ENCODE results near the gene ZSWIM4.
"Not testable (repeated sequence)": the region's sequence is repeated elsewhere in the genome, so short reads cannot be mapped to it uniquely, and the experiment has no call there.

ZSWIM4 gene

DNA sequence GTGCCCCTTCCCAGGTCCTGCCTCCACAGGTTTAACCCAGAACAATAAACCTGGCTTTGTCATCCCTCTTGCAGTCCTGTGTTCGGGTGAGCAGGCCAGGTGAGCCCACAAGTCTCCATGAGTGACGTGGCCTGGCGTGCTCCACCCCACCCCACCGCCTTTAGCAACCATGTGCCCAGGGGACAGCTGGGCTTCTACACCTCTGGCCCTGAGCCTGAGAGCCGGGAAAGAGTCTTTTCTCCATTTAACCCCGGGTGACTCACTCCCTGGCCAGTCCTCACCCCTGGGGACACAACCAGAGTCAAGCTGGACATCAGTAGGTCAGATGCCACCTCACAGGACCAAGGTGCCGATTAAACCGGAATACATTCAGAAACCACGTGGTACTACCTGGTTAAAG, 16.8 kb upstream of the ZSWIM4 start:
- DNase-seq (ENCODE audit: low read depth): no peak

DNA sequence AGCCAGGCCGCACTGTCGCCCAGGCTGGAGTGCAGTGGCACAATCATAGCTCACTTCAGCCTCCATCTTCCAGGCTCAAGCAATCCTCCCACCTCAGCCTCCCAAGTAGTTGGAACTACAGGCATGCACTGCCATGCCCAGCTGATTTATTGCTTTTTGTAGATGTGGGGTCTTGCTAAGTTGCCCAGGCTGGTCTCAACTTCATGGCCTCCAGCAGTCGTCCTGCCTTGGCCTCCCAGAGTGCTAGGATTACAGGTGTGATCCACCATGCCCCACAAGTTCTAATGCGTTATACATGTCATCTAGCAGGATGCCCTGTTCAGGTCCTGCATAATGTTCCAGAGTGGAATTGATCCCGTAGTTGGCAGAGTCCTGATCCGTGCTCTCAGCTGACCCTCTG, 16.4 kb upstream of the ZSWIM4 start:
- DNase-seq (ENCODE audit: low read depth): no peak

DNA sequence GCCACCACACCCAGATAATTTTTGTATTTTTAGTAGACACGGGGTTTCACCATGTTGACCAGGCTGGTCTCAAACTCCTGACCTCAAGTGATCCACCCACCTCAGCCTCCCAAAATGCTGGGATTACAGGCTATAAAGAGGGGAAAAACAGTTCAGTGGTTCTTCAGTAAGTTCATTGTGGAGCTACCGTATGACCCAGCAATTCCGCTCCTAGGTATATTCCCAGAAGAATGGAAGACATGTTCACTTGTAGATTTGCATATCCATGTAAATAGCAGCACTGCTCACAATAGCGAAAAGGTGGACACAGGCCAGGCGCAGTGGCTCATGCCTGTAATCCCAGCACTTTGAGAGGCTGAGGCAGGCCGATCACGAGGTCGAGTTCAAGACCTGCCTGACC, 15.4 kb upstream of the ZSWIM4 start:
- DNase-seq (ENCODE audit: low read depth): not testable (repeated sequence)

DNA sequence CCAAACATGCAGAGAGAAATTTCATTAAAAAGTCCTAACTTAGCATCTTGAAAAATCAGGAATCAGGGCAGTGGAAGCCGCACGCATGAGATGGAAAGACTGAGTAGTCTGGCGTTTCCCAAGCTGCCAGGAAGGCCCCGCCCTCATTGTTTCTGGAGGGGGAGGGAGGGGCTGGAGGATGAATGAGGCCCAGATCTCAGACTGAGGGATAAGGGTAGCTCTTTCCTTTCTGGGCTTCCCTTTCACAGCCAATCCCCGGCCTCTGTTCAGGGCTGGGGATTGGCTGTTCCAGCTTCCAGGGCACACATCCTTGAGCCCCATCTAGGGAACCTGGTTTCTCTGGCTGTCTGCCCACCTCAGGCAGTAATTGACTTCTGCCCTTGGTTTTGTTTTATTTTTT, 13.7 kb upstream of the ZSWIM4 start:
- no peak for DNase-seq (ENCODE audit: low read depth)

DNA sequence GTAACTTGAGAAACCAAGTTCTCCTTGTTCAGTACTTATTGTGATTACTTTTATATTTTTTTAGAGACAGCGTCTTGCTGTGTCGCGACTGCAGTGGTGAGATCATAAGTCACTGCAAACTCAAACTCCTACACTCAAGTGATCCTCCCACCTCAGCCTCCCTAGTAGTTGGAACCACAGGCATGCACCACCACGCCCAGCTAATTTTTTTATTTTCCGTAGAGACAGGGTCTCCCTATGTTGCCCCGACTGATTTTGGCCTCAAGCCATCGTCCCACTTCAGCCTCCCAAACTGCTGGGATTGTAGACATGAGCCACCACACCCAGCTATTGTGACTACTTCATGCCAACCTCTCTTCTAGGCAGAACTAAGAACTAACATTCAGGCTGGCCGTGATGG, 12.7 kb upstream of the ZSWIM4 start:
- DNase-seq (ENCODE audit: low read depth): no peak

DNA sequence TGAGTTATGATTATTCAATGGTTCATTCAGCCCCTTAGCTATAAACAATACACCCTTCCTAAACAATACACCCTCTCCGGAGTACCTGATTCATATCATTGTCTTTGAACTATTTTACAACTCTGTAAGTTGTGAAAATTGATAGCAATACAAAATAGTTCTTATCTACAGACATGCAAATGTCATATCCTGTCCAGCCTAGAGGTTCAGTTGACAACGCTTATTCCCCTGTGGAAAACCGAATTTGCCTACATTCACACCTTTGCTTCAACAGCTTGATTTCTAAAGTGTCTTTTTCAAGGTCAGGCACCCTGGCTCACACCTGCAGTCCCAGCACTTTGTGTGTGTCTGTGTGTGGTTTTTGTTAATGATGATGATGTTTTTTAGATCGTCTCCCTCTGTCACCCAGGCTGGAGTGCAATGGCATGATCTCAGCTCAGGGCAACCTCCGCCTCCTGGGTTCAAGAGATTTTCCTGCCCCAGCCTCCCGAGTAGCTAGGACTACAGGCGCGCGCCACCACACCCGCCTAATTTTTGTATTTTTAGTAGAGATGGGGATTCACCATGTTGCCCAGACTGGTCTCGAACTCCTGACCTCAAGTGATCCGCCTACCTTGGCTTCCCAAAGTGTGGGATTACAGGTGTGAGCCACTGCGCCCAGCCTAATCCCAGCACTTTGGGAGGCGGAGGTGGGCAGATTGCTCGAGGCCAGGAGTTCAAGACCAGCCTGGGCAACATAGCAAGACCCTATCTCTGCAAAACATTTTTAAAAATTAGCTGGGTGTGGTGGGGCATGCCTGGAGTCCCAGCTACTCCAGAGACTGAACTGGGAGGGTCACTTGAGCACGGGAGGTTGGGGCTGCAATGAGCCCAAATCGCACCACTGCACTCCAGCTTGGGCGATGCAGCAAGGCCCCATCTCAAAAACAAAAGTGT, 11.4 kb upstream of the ZSWIM4 start:
- no peak for DNase-seq (ENCODE audit: low read depth)

DNA sequence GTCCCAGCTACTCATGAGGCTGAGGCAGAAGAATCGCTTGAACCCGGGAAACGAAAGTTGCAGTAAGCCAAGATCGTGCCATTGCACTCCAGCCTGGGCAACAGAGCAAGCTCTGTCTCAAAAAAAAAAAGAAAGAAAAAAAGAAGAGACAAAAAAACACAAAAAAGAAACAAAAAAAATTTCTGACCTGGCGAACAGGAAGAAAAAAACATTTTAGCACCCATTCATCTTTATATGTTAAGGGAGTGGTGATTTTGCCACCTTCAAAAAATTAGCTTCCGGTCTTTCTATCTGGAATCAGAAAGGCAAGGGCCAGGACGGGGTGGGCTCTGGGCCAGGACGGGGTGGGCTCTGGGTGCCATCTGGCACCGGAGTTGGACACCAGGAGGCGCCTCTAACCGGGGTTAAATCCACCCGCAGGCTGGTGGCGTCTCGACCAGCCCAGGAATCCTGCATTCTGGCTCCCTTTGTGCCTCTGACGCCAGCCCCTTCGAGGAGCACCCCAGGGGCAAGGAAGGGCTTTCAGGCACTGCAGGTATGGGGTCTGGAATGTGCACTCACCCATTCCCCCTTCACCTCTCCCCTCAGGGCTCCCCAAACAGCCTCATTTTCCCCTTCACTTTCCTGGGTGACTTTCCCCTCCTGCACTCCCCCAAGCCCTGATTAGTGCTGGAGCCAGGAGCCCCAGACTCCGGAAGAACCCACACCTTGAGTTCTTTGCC, 10.4 kb upstream of the ZSWIM4 start:
- DNase-seq (ENCODE audit: low read depth): peak; percentile 51

DNA sequence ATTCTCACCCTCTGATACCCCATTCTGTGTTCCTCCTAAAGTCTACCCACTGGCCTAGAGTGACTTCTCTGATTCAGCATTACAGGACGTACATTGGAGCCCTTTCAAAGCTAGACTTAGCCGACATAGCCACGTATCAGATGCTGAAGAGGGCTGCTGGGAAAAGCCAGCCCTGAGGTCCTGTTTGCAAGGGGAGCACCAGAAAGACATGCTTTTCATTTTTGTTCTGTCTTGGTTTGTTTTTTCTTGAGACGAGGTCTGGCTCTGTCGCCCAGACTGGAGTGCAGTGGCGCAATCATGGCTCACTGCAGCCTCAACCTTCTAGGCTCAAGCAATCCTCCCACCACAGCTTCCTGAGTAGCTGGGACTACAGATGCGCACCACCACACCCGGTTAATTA, 6.3 kb upstream of the ZSWIM4 start:
- DNase-seq (ENCODE audit: low read depth): no peak

DNA sequence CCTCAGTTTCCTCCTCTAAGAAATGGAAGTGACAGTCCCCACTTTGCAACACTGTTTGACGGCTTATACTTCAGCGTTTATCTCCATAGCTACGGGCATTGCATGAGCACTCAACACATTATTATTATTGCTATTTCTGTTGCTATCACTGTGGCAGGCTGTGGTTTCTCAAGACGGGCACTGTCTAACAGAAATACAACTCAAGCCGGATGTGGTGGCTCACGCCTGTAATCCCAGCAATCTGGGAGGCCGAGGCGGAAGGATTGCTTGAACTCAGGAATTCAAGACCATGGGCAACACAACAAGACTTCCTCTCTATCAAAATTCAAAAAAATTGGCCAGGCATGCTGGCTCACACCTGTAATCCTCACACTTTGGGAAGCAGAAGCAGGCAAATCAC, 4.9 kb upstream of the ZSWIM4 start:
- no peak for DNase-seq (ENCODE audit: low read depth)

DNA sequence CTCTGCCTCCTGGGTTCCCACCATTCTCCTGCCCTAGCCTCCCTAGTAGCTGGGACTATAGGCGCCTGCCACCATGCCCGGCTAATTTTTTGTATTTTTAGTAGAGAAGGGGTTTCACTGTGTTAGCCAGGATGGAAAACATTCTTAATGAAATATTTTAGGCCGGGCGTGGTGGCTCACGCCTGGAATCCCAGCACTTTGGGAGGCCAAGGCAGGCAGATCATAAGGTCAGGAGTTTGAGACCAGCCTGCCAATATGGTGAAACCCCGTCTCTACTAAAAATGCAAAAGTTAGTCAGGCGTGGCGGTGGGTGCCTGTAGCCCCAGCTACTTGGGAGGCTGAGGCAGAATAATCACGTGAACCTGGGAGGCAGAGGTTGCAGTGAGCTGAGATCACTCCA, 1.9 kb upstream of the ZSWIM4 start:
- not testable (repeated sequence) for DNase-seq (ENCODE audit: low read depth)

DNA sequence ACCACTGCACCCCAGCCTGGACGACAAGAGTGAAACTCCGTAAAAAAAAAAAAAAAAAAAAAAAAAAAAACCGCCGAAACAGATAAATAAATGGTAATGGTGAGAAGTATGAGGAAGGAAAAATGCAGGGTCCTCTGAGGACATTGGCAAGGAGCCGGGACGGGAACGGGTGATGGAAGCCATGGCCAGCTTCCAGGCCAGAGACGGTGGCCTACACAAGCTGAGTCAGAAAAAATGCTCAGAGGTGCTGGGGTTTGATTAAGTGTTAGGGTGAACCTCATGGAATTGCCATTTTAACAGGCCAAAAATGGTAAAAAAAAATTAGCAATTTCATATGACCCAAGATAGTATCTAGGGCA, 866 bp upstream of the ZSWIM4 start:
- no peak for DNase-seq (ENCODE audit: low read depth)

DNA sequence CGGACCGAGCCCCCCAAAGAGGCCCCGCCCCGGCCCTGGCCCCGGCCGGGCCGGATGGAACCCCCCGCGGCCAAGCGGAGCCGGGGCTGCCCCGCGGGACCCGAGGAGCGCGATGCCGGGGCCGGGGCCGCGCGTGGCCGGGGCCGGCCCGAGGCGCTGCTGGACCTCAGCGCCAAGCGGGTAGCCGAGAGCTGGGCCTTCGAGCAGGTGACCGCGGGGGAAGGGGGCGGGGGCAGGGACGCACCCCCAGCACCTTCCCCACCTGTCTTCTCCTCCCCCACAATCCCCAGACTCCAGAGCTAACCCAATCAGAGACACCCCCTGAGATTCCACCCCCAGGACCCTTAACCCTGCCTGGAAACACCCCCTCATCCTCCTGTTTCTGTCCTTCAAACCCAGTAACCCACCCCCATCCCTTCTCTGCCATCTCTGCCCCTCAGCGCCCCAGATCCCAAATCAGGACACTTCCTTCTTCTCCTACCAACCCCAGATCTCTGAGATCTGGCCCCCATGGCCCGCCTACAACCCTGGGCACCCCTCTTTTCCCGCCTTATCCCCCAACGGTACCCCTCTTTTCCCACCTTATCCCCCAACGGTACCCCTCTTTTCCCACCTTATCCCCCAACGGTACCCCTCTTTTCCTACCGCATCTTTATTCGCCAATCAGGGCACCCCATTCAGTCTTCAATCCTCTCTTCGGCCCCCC, 505 bp downstream of the ZSWIM4 start:
- DNase-seq (ENCODE audit: low read depth): no peak

DNA sequence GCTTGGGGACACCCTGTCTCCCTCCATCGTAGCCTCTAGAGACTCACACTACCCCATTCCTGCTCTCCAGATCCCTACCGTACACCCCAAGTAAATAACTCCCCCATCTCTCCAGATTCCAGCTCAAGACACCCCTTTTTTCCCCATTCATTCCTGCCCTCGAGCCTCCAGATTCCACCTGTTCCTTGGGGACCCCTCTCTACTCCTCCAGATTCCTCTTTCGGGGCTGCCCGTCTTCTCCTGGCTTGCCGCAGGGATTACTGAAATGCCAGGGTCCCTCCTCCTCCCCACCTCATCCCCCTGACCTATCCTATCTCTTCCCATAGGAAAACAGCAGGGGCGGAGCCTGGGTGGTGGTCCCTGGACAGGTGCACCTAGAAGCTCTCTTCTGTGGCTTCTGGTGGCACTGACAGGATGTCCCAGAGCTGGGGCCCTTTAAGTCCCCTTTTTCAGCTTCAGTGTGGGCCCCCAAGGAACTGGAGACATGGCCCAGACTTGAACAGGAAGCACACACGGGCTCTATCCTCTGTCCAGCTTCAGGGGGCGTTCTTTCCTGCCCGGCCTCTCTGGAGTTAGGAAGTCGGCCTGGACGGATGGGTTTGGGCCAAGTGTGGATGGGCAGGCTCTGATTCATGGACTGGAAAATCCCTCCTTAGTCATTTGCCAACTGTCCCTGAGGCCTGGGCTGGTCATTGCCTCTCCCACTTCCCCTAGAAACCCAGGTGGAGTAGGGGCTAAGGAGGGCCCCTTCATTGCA, 1.2 kb downstream of the ZSWIM4 start:
- DNase-seq (ENCODE audit: low read depth): no peak

DNA sequence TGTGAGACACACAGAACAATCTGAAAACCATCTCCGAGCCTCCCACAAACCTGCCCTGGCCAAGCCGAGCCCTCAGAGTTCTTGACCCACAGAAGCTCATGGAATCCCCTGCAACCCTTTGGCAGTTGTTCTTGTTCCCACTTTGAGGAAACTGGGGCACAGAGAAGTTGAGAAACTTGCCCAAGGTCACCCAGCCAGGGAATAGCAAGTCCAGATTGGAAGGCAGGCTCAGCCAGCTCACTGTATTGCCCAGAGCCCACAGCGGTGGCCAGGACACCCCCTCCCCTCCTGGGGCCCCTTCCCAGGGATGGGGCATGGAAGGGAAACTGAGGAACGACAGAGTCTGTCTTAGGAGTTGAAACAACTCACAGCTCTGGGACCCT, 1.8 kb downstream of the ZSWIM4 start:
- no peak for DNase-seq (ENCODE audit: low read depth)

DNA sequence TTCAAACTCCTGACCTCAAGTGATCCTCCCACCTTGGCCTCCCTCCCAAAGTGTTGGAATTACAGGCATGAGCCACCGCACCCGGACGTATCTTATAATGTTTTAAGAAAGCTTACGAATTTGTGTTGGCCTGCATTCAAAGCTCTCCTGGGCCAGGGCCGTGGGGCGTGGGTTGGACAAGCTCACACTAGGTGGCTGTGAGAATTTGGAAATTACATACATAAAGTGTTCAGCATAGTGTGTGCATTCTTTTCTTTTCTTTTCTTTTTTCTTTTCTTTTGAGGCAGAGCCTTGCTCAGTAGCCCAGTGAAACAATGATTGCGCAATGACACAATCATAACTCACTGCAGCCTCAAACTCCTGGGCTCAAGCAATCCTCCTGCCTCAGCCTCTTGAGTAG, 2.6 kb downstream of the ZSWIM4 start:
- no peak for DNase-seq (ENCODE audit: low read depth)

DNA sequence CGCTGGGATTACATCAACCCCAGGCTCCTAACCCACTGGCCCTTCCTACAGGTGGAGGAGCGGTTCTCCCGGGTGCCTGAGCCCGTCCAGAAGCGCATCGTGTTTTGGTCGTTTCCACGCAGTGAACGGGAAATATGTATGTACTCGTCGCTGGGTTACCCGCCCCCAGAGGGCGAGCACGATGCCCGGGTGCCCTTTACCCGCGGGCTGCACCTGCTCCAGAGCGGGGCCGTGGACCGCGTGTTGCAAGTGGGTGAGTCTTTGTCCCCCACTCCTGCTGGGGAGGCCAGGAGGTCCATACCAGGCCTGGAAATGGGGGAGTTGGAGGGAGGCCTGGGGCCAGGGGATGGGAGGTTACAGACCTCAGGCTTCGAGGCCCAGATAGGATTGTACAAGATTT, 4.4 kb downstream of the ZSWIM4 start:
- no peak for DNase-seq (ENCODE audit: low read depth)

DNA sequence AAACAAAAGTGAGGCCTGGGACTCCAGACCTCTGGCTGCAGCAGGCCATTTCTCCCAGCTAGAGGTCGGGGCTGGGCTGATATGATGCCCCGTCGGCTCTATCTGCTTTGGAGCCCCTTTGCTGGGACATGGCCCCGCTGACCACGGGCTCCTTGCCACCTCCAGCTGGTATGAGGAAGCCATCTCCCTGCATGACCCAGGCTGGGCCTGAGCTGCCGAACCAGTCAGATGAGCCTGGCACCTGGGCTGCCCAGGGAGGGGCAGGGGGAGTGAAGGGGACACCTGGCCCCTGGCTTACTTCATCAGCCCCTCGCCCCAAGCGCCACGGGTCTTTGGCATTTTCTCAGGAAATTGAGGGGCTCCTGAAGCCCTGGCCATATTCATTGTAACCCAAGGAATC, 7.8 kb downstream of the ZSWIM4 start:
- no peak for DNase-seq (ENCODE audit: low read depth)

DNA sequence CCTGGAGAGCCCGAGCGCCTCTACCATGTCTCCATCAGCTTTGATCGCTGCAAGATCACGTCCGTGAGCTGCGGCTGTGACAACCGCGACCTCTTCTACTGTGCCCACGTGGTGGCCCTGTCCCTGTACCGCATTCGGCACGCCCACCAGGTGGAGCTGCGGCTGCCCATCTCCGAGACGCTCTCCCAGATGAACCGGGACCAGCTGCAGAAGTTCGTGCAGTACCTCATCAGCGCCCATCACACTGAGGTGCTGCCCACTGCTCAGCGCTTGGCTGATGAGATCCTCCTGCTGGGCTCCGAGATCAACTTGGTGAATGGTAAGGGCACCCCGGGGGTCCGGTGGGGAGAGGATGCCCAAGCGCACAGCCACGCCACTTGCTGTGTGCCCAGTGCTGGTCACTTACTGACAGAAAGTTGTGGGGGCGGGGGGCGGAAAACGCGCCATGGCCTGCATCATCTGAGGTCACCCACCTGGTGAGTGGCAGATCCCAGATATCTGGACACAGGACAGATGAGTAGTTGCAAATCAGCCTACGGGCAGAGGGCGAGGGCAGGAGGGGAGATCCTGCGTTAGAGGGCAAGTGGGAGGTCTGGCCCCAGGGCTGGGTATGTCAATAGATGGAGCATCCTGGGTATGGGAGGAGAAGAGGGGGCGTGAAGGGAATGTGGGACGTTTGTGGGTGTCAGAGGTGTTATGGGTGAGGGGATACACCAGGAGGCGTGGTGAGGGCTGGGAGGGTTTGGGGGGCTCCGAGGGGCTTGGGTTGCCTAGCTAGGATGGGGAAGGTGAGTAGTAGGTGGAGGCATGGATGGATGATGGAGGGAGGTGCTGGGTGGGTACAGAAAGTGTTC, 9.8 kb downstream of the ZSWIM4 start:
- no peak for DNase-seq (ENCODE audit: low read depth)

DNA sequence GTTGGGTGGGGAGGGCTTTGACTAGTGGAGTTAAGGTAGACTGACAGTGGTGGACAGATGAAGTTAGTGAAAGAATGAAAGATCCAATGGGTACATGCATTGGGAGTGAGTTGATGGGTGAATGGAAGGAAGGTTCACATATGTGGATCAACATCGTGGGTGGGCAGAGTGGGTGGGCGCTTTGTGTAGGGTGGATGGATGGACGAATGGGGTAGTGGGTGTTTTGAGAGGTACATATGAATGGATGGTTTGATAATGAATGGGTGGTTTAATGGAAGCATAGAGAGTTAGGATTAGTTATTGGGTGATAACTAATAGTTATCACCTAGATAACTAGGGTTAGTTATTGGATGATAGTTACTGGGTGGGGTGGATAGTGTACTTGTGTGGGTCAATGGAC, 11.5 kb downstream of the ZSWIM4 start:
- no peak for DNase-seq (ENCODE audit: low read depth)

DNA sequence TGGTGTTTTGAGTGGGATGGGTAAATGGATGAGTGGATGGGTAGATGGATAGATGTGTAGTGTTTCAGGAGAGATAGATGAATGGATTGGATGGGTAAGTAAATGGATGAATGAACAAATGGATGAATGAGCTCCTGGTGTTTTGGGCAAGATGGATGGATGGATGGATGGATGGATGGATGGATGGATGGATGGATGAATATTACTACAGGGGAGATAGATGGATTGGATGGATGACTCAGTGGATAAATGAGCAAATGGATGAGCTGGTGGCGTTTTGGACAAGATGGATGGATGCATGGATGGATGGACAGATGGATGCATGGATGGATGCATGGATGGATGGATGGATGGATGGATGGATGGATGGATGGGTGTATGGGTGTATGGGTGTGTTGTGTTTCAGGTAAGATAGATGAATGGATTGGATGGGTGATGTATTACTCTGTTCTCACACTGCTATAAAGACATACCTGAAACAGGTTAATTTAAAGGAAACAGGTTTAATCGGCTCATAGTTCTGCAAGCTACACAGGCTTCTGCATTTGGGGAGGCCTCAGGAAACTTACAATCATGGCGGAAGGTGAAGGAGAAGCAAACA, 12.3 kb downstream of the ZSWIM4 start:
- no peak for DNase-seq (ENCODE audit: low read depth)

DNA sequence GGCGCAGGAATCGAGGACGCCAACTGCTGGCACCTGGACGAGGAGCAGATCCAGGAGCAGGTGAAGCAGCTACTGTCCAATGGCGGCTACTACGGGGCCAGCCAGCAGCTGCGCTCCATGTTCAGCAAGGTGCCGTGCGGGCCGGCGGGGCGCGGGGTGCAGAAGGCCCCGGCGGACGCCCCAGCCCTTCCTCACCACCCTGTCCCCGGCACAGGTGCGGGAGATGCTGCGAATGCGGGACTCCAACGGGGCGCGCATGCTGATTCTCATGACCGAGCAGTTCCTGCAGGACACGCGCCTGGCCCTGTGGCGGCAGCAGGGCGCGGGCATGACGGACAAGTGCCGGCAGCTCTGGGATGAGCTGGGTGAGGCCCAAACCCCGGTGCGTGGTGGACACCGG, 13.6 kb downstream of the ZSWIM4 start:
- DNase-seq (ENCODE audit: low read depth): no peak

All from activated T-helper 9 cell treated with anti-CD3 and anti-CD28 coated beads, Interleukin-2, amount 50 U/mL, for 16 hours (primary cell).